Heart left ventricle (tissue), 16 donors: ENCODE measurements around the gene ADRA1B. TPM values are rescaled to one million over a fixed set of nuclear protein-coding genes. Genes with fewer than 3 reads are reported as not detected.
"Not testable (repeated sequence)": the region's sequence is repeated elsewhere in the genome, so short reads cannot be mapped to it uniquely, and the experiment has no call there.

Experiments
- ATAC-seq, 4 donors: fragments of 200-7000 bp; cut with Tn5 transposase; one replicate each; pipeline ENCODE4 v1.9.1; 2020 to 2022; ENCODE audit warnings: moderate library complexity in 4 of 4, mild to moderate bottlenecking in 3 of 4, moderate number of reproducible peaks in 1 of 4
- DNase-seq, 5 donors: peaks; one replicate each; pipeline ENCODE4 v3.0.0-alpha.2; 2020
- H3K27ac ChIP-seq, 12 donors: fragments of 200-600 bp; sonication (generic) in 4 of 12; one replicate each; pipeline versions ENCODE4 v1.5.0 to v1.8.0; 2016 to 2022; ENCODE audit warnings: mild to moderate bottlenecking in 2 of 12
- H3K27me3 ChIP-seq, 9 donors: fragments of 200-600 bp; sonication (generic) in 2 of 9; one replicate each; pipeline versions ENCODE4 v1.5.1 to v1.8.0; 2016 to 2022; ENCODE audit warnings: mild to moderate bottlenecking in 3 of 9
- H3K36me3 ChIP-seq, 9 donors: fragments of 200-600 bp; sonication (generic) in 2 of 9; one replicate each; pipeline versions ENCODE4 v1.5.0 to v1.8.0; 2018 to 2022; ENCODE audit warnings: mild to moderate bottlenecking in 2 of 9
- H3K4me1 ChIP-seq, 12 donors: fragments of 200-600 bp; sonication (generic) in 4 of 12; one replicate each; pipeline versions ENCODE4 v1.5.0 to v1.8.0; 2016 to 2022; ENCODE audit warnings: mild to moderate bottlenecking in 3 of 12
- H3K4me3 ChIP-seq, 12 donors: fragments of 200-600 bp; sonication (generic) in 4 of 12; one replicate each; pipeline versions ENCODE4 v1.5.0 to v1.8.0; 2017 to 2022; ENCODE audit warnings: mild to moderate bottlenecking in 9 of 12, moderate library complexity in 4 of 12
- H3K9me3 ChIP-seq, 12 donors: fragments of 200-600 bp; sonication (generic) in 4 of 12; one replicate each; pipeline versions ENCODE4 v1.5.0 to v1.8.0; 2016 to 2022; ENCODE audit warnings: mild to moderate bottlenecking in 1 of 12
- POLR2A ChIP-seq, 2 donors: fragments of 450-650 bp; IDR thresholded peaks; one replicate each; pipeline ENCODE4 v1.6.1; 2017; ENCODE audit warnings: antibody characterized with exemption in 2 of 2, mild to moderate bottlenecking in 2 of 2, moderate library complexity in 2 of 2
- WGBS, 4 donors: extraction: QIAGEN DNeasy Blood & Tissue Kit in 2 of 4; methylation state at CpG; one replicate each; pipeline versions ENCODE4 v1.1.5 to v1.1.7; 2013 to 2018; 5-methylcytosine and 5-hydroxymethylcytosine counted together
- intact Hi-C, 10 donors: fragments of 100-400 bp; cut with DNase I; formaldehyde crosslinking; loops; one replicate each; pipeline versions ENCODE4 v1.11.1 to v1.14.2; 2022
- polyA plus RNA-seq, 2 donors: library from polyadenylated mRNA; stranded (reverse); fragments of 200-250 nt; gene quantifications; one replicate each; pipeline ENCODE4 v1.2.3, GENCODE V29; 2013
- total RNA-seq, 9 donors: library from RNA; depleted of rRNA in 2 of 9; stranded (reverse); fragments of >200 nt in 2 of 9; fragmentation: NEBNext Ultra II Directional in 3 of 9; extraction: Animal tissue kit (Norgen Biotek cat#: 25700) in 3 of 9; gene quantifications; one replicate each; pipeline versions ENCODE4 v1.1.0 to v1.2.4, GENCODE V29; 2016 to 2023
- TF ChIP-seq, protein P1 (sequence below), 12 donors: fragments of 200-600 bp; sonication (generic) in 4 of 12; IDR thresholded peaks; one replicate each; pipeline versions ENCODE4 v1.5.0 to v1.8.0; 2018 to 2022; ENCODE audit warnings: antibody characterized with exemption in 12 of 12, mild to moderate bottlenecking in 5 of 12
- donor health status: ischemic (EF 13 %, LVEDD 7.1; RV severe dilation, severe dysfunction).
- donor health status: healthy with polysubstance abuse.
- donor health status: DM: no; HTN: yes; CAD: no.
- donor health status: DM: no; HTN: no; CAD: no.
- donor health status: ischemic (EF 25% LVEDD 6.9; RV normal size, moderate dysfunction).
- donor health status: ischemic (EF 25% LVEDD 5.7; RV mildly dilated, moderate dysfunction).
- donor health status: healthy.
- donor health status: DM: yes; HTN: yes; CAD: no.
- donor health status: ischemic (EF 35%, LVEDD 5.7; RV mildly dilated, moderate dysfunction).
- donor health status: nonischemic (EF 11% LVEDD 7.7; RV severe dilation, severe dysfunction).
- donor health status: DM: yes; HTN: yes; CAD: no.
- donor health status: PGD.
- donor health status: ischemic (EF 29% LVEDD 5.4; RV normal size, mild dysfunction).
- donor health status: nonischemic (EF 23%, LVEDD 6.1; RV moderate dilation, normal function).

ADRA1B gene
- total and polyA plus RNA-seq, 11 donors, result 0.65 to 5.4 (median 2.3) TPM

DNA sequence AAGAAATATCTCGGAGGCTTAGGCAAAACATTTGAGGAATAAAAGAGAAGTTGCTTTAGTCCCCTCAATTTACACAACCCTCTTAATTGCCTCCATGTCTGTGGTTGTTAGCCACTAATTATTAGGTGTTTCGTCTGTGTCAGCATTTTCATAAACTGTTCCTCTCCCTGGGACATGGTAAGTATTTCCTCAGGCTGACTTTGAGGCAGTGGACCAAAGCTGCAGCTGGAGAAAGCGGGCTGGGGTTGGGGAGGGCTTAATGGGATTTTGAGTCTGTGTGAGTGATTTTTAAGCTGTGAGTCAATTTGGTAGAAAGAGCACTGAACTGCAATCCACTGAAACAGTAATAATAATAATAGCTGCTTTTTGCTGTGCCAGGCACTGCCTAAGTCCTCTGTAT, 79.6 kb downstream of the ADRA1B start:
- intact Hi-C loops, result loop anchor here in 1 of 10 donors (10.0 kb wide), 1 partner anchor 841 kb away; no protein-coding TSS in a partner anchor
- H3K27ac ChIP-seq, result no peak overlapping the region
- H3K27me3 ChIP-seq, result peaks cover 0 to 12% (median 5%) of the 10 kb centered on the region in 9 donors
- 86 to 89% (median 88%) methylated on average over 3 of the region's 3 CpGs for WGBS, 4 donors
- TF ChIP-seq, protein P1, sequence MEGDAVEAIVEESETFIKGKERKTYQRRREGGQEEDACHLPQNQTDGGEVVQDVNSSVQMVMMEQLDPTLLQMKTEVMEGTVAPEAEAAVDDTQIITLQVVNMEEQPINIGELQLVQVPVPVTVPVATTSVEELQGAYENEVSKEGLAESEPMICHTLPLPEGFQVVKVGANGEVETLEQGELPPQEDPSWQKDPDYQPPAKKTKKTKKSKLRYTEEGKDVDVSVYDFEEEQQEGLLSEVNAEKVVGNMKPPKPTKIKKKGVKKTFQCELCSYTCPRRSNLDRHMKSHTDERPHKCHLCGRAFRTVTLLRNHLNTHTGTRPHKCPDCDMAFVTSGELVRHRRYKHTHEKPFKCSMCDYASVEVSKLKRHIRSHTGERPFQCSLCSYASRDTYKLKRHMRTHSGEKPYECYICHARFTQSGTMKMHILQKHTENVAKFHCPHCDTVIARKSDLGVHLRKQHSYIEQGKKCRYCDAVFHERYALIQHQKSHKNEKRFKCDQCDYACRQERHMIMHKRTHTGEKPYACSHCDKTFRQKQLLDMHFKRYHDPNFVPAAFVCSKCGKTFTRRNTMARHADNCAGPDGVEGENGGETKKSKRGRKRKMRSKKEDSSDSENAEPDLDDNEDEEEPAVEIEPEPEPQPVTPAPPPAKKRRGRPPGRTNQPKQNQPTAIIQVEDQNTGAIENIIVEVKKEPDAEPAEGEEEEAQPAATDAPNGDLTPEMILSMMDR (IDR thresholded peaks at IDR 0.05), result no peak
- TF ChIP-seq POLR2A (IDR thresholded peaks at IDR 0.05), result no peak
- ATAC-seq (no peak), DNase-seq (no peak)
- H3K4me3 ChIP-seq, result no peak overlapping the region
- no peaks in the 10 kb centered on the region for H3K36me3 ChIP-seq
- H3K4me1 ChIP-seq, result no peaks in the 10 kb centered on the region
- H3K9me3 ChIP-seq, result peaks cover 0 to 21% (median 6%) of the 10 kb centered on the region in 12 donors

DNA sequence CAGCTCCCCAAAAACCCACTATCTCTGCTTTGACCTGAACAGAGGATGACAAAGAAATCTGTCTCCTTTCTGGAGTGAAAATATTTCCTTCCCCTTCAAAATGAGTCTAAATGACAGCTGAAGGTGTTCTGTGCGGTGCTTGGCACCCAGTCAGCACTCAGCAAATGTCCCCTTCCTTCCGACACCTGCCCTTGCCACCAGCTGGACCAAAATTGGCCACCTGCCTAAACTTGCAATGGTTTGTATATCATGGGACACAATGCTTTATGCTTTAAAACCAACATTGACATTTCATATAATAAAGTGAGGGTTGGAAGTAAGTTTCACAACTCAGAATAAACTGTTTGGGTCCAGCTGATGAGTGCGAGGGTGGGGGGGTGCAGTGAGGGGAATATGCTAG, 85.2 kb downstream of the ADRA1B start:
- H3K36me3 ChIP-seq, result no peaks in the 10 kb centered on the region
- no peak overlapping the region for H3K27ac ChIP-seq
- intact Hi-C loops, result no loop called here
- H3K4me1 ChIP-seq, result no peaks in the 10 kb centered on the region
- WGBS, 4 donors, result 49 to 57% (median 54%) methylated on average over 3 of the region's 3 CpGs
- DNase-seq, result no peak
- no peak overlapping the region for H3K4me3 ChIP-seq
- TF ChIP-seq, protein P1 (IDR thresholded peaks at IDR 0.05), result no peak
- no peak for TF ChIP-seq POLR2A (IDR thresholded peaks at IDR 0.05)
- H3K9me3 ChIP-seq, result no peaks in the 10 kb centered on the region
- no peak for ATAC-seq
- H3K27me3 ChIP-seq, result no peaks in the 10 kb centered on the region

DNA sequence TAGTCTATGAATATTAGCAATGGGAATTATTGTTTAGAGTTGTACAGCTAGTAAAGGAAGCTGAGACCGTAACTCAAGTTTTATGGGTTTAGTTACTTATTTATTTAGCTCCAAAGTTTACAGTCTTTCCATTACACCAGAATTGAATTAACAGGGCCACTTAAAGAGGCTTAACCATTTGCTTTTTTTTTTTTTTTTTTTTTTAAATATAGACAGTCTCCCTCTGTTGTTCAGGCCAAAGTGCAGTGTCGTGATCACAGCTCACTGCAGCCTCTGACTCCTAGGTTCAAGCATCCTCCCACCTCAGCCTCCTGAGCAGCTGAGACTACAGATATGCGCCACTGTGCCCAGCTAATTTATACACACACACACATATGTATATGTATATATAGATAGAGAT, 91.2 kb downstream of the ADRA1B start:
- no peak for DNase-seq
- intact Hi-C loops, result no loop called here
- Histone ChIP-seq H3K4me1 (peaks cover 4 to 25% (median 18%) of the 10 kb centered on the region in 12 donors), H3K36me3 (peaks cover 0 to 23% (median 20%) of the 10 kb centered on the region in 9 donors), H3K4me3 (no peak overlapping the region), H3K27ac (no peak overlapping the region), H3K27me3 (no peaks in the 10 kb centered on the region), H3K9me3 (no peaks in the 10 kb centered on the region)
- WGBS, 4 donors, result 91 to 94% (median 92%) methylated on average over 3 of the region's 3 CpGs
- TF ChIP-seq, protein P1 (IDR thresholded peaks at IDR 0.05), result no peak
- no peak for TF ChIP-seq POLR2A (IDR thresholded peaks at IDR 0.05)
- no peak for ATAC-seq

DNA sequence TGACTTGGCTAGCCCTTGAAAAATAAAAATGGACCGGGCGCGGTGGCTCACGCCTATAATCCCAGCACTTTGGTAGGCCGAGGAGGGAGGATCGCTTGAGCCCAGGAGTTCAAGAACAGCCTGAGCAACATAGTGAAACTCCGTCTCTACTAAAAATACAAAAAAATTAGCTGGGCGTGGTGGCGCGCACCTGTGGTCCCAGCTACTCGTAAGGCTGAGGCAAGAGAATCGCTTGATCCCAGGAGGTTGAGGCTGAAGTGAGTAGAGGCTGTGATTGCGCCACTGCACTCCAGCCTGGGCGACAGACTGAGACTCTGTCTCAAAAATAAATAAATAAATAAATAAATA, 92.2 kb downstream of the ADRA1B start:
- Histone ChIP-seq H3K36me3 (peaks cover 0 to 33% (median 28%) of the 10 kb centered on the region in 9 donors), H3K27ac (peak overlapping the region in 10 of 12 donors; percentile 20 to 90 (median 85)), H3K4me1 (peaks cover 4 to 25% (median 18%) of the 10 kb centered on the region in 12 donors), H3K4me3 (peak overlapping the region in 11 of 12 donors; percentile 72 to 99 (median 87))
- H3K9me3 ChIP-seq, ATAC-seq, intact Hi-C loops, H3K27me3 ChIP-seq: not testable (repeated sequence)
- WGBS, 4 donors, result 81 to 86% (median 83%) methylated on average over 14 of the region's 14 CpGs
- DNase-seq, result peak in 1 of 5 donors; percentile 8
